ENCODE measurements around the gene CRYBG2.

DNA sequence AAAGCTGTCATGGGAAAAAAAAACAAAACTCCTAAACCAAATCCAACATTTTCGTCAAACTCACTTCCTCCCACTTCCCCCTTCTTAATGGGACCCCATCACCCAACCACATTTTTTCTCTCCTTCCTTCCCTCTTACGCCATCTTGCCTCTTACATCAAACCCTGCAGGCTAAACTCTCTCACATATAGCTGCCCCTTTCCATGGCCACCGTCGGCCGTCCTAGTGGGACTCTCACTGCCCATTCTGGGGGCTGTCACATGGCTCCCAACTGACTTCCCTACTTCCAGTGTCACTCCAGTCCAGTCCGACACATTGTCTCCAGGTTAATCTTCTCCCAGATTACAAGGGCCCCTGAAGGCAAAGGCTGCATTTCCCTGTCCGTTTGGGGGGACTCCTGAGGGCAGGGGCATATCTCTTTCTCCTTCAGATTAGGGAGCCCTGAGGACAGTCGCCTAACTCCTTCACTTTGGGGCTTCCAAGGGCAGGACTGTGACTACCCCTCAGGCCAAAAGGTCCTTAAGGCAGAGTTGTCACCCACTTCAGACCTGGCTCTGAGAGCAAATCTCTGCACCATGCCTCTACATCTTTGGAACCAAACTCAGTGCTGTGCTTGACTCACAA lies 48.2 kb downstream of the CRYBG2 start:
- TF ChIP-seq, protein P1, sequence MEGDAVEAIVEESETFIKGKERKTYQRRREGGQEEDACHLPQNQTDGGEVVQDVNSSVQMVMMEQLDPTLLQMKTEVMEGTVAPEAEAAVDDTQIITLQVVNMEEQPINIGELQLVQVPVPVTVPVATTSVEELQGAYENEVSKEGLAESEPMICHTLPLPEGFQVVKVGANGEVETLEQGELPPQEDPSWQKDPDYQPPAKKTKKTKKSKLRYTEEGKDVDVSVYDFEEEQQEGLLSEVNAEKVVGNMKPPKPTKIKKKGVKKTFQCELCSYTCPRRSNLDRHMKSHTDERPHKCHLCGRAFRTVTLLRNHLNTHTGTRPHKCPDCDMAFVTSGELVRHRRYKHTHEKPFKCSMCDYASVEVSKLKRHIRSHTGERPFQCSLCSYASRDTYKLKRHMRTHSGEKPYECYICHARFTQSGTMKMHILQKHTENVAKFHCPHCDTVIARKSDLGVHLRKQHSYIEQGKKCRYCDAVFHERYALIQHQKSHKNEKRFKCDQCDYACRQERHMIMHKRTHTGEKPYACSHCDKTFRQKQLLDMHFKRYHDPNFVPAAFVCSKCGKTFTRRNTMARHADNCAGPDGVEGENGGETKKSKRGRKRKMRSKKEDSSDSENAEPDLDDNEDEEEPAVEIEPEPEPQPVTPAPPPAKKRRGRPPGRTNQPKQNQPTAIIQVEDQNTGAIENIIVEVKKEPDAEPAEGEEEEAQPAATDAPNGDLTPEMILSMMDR (IDR thresholded peaks at IDR 0.05; ENCODE audit: low read length), result no peak
- TF ChIP-seq EZH2 (optimal IDR thresholded peaks at IDR 0.05; ENCODE audit: low read depth, low read length), result no peak
